Stimulated activated CD8-positive, alpha-beta memory T cell treated with anti-CD3 and anti-CD28 coated beads, Interleukin-15, amount 100 ng/mL, for 24 hours (primary cell): ENCODE data around the gene CYP4F2.
"Not testable (repeated sequence)": the region's sequence is repeated elsewhere in the genome, so short reads cannot be mapped to it uniquely, and the experiment has no call there.

Experiments used
- DNase-seq: peaks from one replicate; pipeline ENCODE4 v3.0.0-alpha.2; 2020; ENCODE audit warnings: low read depth

Gene CYP4F2

GRCh38 chr19:15843894-15844222 lies 54.0 kb downstream of the CYP4F2 start:
- not testable (repeated sequence) for DNase-seq

DNA sequence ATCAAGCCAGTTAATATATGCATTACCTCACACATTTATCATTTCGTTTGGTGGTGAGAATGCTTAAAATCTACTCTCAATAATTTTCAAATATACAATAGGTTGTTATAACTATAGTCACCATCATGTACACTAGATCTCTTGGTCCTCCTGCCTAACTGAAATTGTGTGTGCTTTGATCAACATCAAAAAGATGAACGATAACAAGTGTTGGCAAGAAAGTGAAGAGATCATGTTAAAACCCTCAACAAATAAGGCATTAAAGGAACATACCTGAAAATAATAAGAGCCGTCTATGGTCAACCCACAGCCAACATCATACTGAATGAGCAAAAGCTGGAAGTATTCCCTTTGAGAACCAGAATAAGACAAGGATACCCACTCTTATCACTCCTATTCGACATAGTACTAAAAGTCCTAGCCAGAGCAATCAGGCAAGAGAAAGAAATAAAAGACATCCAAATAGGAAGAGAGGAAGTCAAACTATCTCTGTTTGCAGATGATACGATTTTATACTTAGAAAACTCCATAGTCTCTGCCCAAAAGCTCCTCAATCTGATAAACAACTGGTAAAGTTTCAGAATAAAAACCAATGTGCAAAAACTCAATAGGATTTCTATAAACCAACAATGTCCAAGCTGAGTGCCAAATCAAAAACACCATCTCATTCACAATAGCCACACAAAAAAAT lies 54.5 kb downstream of the CYP4F2 start:
- no peak for DNase-seq

DNA sequence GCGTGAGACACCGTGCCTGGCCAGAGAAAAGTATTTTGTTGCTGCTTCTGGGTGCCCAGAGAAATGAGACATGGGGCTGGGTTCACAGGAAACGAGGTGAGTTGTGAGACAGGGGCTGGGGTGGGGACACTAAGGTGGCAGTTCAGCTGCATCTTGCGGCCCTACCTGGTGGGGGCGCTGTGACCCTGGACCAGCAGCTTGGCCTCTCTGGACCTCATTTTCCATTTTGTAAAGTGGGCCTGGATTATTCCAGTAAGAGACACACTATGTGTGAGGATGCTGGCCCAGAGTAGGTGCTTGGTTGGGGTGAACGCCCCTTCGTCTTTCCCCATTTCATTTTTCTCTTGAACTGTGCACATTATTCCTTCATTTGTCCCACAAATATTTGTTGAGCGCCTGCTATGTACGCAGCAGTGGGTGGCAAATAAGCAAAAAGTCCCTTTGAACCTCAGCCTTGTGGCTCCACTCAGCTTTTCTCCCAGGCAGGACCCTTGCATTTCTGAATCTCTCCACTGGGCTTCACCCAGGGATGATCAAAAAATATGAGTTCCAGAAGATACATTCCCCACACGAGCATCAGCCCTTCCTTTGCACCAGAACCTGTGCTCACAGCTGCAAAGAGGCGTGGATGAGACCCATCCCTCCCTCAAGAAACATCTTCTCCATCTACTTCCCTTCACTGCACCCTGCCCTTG lies 55.9 kb downstream of the CYP4F2 start:
- no peak for DNase-seq

GRCh38 chr19:15840833-15841232 lies 57.0 kb downstream of the CYP4F2 start:
- DNase-seq = no peak

DNA sequence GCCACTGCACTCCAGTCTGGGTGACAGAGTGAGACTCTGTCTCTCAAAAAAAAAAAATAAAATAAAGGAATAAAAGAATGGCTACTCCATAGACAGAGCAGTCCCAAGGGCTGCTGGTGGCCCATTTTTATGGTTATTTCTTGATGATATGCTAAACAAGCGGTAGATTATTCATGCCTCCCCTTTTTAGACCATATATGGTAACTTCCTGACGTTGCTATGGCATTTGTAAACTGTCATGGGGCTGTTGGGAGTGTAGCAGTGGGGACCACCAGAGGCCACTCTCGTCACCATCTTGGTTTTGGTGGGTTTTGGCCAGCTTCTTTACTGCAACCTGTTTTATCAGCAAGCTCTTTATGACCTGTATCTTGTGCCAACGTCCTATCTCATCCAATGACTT lies 58.0 kb downstream of the CYP4F2 start:
- not testable (repeated sequence) for DNase-seq

DNA sequence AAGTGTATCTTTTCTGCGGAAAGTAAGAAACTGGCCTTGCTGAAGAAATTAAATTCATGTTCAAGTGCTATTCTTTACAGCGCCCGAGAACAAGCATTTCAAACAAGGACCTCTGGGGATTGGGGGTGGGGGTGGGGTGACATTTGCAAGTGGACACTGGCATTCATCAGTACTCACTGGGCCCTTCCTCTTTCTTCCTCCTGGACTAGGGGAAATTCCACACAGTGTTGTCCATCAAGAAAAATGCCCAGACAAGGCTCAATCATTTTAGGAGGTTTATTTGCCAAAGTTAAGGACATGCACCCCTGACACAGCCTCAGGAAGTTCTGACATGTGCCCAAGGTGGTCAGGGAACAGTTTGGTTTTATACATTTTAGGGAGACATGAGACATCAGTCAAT lies 59.5 kb downstream of the CYP4F2 start:
- DNase-seq = no peak

DNA sequence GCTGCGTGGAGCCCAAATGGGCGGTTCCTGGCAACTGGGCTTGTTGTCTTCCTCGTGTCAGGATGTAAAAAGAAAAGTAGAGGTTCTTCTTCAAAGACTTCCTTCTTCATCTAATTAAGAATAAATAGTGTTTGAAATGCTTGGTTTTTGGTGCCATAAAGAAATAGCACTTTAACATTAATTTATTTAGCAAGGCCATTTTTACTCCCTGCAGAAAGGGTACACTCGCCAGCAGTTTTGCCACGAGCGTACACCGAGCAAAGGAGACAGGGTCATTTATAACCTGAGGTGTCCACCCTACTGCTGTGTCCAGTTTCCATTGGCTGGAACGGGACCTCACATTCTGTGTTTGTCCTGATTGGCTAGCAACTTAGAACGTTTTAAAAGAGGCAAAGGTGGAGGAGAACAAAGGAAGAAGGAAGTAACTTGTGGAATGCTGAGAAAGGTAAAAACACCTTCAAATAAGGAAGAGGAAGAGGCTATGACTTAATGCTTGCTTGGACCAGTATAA lies 60.6 kb downstream of the CYP4F2 start:
- DNase-seq = no peak

GRCh38 chr19:15836330-15837220 lies 61.3 kb downstream of the CYP4F2 start:
- peak; percentile 71 for DNase-seq

DNA sequence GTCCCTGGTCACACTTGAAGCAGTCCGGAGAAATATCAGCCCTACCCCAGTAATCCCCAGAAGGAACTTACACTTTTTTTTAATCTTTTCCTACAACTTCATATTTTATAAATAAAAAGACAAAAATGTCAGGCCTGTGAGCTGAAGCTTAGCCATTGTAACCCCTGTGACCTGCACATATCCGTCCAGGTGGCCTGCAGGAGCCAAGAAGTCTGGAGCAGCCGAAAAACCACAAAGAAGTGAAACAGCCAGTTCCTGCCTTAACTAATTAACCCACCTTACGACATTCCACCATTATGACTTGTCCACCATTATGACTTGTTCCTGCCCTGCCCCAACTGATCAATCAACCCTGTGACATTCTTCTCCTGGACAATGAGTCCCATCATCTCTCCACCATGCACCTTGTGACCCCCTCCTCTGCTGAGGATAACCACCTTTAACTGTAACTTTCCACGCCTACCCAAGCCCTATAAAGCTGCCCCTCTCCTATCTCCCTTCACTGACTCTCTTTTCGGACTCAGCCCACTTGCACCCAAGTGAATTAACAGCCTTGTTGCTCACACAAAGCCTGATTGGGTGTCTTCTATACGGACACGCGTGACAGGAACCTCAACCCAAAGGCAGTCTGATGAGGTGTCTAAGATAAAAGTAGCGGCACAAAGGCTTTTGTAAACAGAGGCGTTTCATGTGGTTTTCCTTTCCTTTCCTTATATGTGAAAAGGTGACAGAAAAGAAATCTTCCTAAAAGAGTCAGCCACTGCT lies 62.1 kb downstream of the CYP4F2 start:
- DNase-seq = not testable (repeated sequence)

DNA sequence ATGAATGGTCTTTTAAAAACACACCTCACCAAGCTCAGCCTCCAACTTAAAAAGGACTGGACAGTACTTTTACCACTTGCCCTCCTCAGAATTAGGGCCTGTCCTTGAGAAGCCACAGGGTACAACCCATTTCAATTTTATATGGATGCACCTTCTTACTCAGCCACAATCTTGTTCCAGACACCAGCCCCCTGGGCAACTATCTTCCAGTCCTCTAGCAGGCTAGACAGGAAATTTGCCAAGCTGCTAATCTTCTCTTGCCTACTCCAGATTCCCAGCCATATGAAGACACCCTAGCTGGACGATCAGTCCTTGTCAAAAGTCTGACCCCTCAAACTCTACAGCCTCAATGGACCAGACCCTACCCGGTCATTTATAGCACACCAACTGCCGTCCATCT lies 63.6 kb downstream of the CYP4F2 start:
- not testable (repeated sequence) for DNase-seq

DNA sequence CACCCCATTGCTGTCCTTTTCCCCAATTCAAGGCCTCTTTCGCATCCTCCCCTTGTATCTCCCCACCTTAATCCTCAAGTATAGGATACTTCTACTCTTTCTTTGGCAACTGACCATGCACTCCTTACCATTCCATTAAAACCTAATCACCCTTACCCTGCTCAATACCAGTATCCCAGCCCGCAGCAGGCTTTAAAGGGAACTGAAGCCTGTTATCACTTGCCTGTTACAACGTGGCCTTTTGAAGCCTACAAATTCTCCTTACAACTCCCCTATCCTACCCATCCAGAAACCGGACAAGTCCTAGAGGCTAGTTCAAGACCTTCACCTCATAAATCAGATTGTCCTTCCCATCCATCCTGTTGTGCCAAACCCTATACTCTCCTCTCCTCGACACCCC lies 66.2 kb downstream of the CYP4F2 start:
- no peak for DNase-seq

GRCh38 chr19:15829786-15830185 lies 68.1 kb downstream of the CYP4F2 start:
- DNase-seq = no peak

DNA sequence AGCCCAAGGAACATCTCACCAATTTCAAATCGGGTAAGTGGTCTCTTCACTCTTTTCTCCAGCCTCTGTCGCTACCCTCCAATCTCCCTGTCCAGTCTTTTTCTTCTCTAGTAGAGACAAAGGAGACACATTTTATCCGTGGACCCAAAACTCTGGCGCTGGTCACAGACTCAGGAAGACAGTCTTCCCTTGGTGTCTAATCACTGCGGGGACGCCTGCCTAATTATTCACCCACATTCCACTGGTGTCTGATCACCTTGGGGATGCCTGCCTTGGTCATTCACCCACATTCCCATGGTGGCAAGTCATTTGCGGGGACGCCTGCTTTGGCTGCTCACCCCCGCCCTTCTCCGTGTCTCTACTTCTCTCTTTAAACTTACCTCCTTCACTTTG lies 68.6 kb downstream of the CYP4F2 start:
- DNase-seq = no peak

- DNase-seq = not testable (repeated sequence)
Observed at GRCh38 chr19:15828611-15829305, 69.1 kb downstream of the CYP4F2 start.

DNA sequence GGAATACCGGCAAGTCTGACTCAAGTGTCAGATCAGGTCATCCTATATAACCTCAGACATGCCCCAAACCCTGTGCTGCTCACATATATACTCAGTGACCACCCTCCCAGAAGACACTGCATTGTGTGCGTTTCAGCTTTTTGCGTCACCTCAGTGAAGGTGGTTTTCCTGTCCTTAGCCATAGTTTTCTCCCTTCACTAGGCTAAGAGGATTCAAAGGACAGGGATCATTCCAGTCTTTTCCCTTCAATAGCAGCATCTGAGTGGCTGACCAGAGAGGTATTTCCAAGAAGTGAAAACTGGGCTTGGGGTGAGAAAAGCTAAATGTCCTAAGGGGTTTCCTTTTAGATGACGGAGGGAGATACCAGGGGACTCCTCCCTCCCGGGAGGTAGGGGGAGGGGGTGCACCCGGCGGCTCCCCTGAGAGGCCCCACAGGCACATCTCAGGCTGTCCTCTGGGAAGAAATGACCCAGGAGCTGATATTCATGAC lies 69.7 kb downstream of the CYP4F2 start:
- no peak for DNase-seq
